HuH-7 (cell line): Measurements from ENCODE around the gene EFNB2.
A peak's percentile ranks its signal among the peaks of the same experiment; 100 is the strongest.

ENCODE experiments used
- DNase-seq: peaks from one replicate; pipeline ENCODE4 v3.0.0; 2011; ENCODE audit warnings: low spot score

Gene EFNB2

GRCh38 chr13:106550570-106551135 lies 15.2 kb upstream of the EFNB2 start:
- DNase-seq, result no peak

DNA sequence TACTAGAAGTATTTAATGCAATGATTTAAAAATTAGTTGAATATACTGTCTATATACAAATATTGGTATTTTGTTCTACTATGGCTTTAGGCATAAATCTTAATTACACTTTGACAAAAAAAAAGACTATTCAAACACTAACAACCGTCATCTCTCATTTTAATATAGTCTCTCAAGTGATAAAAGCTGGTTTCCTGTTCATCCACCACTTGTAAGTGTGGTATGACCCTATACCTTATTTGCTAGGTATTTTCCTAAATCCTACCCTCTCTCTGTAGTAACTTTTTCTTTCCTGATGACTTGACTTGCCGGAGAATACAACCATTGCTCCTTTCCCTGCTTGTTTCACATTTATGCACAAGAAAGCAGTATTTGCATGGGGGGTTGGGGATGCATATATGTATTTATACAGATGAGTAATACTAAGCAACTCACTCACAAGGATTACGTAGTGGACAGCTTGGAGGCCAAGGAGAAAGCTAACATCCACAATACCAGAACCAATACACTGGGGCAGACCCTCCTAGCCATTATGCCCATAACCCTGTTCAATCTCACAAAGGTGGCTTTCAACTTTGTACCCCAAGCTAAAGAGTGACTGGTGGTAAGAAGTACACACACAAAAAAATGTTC lies 12.7 kb upstream of the EFNB2 start:
- DNase-seq, result no peak

GRCh38 chr13:106541826-106542225 lies 6.4 kb upstream of the EFNB2 start:
- no peak for DNase-seq

GRCh38 chr13:106540613-106541012 lies 5.2 kb upstream of the EFNB2 start:
- no peak for DNase-seq

- no peak for DNase-seq
Observed at GRCh38 chr13:106537521-106537920, 2.1 kb upstream of the EFNB2 start.

DNA sequence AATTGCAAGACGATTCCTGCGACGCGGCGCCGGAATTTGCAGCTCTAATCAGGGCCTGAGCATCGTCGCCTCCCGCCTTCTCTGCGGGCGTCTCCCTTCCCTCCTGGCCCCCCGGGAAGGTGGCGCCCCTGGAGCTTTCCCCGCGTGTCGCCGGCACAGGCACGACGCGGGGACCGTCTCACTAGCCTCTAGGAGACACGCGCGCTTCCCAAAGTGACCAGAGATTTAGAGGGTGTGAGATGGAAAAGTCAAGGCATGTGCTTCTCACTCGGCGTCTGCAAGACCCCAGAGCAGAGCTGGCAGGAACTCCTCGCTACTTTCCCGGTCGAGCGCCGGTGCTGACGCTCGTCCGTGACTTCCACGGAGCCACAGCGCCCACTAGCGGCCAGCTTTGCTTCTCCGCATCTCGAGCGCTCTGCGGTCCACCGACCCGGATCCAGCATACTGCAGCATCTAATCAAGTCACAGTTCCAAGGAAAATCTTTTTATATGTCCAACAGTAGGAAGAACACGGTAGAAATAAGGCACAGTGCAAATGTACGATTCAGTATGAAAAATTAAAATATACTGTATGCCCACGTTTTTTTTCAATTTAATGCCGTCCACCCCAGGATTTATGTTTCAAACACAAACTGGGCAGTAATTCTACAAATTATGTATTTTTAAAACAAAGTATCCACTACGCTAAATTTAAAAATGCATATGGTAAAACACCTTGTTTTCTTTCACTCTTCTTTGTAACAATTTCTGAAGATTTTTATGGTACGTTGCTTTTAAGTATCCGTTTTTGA lies 977 bp upstream of the EFNB2 start:
- DNase-seq, result peak; percentile 77

GRCh38 chr13:106534639-106535551 lies 567 bp downstream of the EFNB2 start:
- DNase-seq, result peak; percentile 5

DNA sequence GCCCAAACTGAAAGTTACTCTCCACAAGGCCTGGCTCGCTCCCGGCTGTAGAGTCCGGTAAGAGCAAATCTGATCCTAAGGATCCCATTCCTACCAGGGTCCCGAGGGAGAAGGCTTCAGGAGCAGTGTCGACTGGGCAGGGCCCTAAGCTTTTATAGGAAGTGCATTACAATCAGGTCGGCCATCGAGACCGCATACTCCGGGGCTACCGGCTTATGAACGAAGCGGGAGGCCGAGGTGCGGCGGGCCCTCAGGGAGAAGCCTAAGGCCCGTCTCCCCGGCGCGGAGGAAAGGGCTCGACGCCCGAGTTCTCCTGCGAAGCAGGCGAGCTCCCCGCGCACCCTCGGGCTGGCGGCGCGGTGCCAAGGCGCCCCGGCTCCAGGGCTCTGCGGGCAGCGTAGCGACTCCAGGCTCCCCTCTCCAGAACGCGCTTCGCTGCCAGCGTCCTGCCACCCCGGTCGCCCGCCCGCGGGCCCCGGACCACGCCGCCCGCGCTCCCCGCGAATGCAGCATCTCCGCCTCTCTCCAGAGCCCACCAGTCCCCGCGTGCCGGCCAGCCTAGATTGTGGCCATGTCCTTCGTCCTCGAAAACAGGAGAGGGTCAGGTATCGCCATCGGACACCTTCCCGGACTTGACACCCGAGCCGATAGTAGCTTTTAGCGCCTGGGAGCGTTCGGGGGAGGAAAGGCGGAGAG lies 1.4 kb downstream of the EFNB2 start:
- peak; percentile 17 for DNase-seq

- DNase-seq, result peak; percentile 65
Observed at GRCh38 chr13:106533101-106533942, 2.1 kb downstream of the EFNB2 start.

- no peak for DNase-seq
Observed at GRCh38 chr13:106532111-106532929, 3.1 kb downstream of the EFNB2 start.

GRCh38 chr13:106530980-106531481 lies 4.4 kb downstream of the EFNB2 start:
- no peak for DNase-seq

DNA sequence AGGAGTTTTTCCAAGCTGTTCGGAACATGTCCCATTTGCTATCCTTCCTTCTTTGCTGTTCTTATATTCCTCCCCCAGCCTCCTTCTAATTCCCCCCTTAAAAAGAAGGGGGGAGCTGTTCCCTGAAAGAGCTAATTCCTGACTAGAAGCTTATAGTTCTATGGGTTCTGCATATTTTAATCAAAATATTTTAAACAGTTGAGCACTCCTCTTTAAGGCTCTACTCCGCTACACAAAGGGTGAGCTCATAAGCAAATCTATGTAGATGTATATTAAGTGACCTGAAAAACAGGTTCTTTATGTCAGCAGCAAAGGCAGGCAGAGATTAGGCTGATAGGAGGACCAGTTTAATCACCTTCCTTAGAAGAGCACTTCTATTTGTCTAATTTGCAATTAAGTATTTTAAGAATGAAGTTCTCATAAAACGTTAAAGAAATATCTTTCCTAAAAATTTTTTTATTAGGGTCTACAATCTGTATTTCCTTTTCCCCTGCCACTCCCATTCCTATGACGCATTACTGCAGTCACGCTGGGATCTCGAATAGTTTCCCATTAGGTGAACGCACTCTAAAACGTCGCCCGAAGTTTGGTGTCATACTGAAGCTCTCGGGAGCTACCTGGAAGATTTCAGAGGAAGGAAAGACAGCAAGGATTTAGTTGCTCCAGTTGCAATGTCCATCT lies 5.2 kb downstream of the EFNB2 start:
- no peak for DNase-seq

- DNase-seq, result no peak
Observed at GRCh38 chr13:106529415-106530170, 5.9 kb downstream of the EFNB2 start.

- DNase-seq, result no peak
Observed at GRCh38 chr13:106528718-106529414, 6.6 kb downstream of the EFNB2 start.

- DNase-seq, result no peak
Observed at GRCh38 chr13:106527826-106528225, 7.6 kb downstream of the EFNB2 start.

- no peak for DNase-seq
Observed at GRCh38 chr13:106527445-106527801, 8.0 kb downstream of the EFNB2 start.

- DNase-seq, result no peak
Observed at GRCh38 chr13:106526738-106527444, 8.6 kb downstream of the EFNB2 start.
